Left forelimb (tissue), 1 donor: ENCODE results near the gene CLP1.
A peak's percentile ranks its signal among the peaks of the same experiment; 100 is the strongest.
"Not testable (repeated sequence)": the region's sequence is repeated elsewhere in the genome, so short reads cannot be mapped to it uniquely, and the experiment has no call there.

Experiments
- DNase-seq: peaks from one replicate; pipeline ENCODE4 v3.0.0-alpha.2; 2018; ENCODE audit warnings: low spot score

CLP1 gene

DNA sequence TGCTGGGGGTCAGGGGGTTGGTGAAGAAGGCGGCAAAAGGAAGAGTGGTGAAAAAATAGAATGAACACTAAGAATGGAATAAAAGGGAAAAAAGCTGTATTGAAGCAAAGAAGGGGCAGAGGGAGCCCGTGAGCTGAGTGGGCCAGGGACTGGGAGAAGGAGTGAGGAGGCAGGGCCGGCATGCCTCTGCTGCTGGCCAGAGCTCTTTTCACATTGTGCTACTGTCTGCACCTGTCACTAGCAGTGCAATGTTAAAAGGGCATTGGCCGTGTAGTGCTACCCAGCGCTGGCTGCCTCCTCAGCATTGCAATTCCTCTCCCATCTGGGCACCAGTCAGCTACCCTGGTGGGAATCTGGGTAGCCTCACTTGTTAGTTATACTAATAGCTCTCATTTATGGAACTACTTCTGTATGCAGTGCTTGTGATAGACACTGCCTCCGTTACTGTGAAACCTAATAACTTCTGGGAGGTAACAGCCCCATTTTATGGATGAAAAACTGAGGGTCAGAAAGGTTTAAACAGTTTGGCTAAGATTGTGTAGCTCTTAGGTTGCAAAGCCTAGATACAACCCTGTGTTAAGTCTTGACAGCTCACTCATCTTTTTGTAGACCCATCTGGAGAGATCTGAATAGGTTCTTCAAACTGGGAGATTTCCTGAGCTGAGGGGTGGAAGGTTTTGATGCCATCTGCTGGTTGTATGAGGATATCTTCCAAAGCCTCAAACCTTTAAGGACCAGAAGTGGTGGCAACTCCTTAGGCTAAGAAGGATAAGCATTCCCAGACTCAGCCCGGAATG, 16.4 kb upstream of the CLP1 start:
- no peak for DNase-seq

DNA sequence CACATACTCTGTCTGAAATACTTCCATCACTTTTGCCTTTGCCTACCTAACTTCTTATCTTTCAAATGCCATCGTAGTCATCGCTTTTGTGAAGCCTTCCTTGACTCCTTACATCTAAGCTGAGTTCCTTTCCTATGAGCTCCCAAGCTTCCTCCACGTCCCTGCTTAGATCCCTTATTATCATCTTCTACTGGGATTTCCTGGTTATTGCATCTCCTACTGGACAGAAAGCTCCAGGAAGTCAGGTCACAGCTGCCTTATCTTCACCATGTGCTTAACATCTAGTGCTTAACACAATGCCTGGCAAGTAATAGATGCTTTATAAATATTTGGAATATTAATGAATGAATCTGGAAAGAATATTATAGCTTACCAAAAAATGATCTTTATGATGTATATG, 13.8 kb upstream of the CLP1 start:
- DNase-seq: no peak

DNA sequence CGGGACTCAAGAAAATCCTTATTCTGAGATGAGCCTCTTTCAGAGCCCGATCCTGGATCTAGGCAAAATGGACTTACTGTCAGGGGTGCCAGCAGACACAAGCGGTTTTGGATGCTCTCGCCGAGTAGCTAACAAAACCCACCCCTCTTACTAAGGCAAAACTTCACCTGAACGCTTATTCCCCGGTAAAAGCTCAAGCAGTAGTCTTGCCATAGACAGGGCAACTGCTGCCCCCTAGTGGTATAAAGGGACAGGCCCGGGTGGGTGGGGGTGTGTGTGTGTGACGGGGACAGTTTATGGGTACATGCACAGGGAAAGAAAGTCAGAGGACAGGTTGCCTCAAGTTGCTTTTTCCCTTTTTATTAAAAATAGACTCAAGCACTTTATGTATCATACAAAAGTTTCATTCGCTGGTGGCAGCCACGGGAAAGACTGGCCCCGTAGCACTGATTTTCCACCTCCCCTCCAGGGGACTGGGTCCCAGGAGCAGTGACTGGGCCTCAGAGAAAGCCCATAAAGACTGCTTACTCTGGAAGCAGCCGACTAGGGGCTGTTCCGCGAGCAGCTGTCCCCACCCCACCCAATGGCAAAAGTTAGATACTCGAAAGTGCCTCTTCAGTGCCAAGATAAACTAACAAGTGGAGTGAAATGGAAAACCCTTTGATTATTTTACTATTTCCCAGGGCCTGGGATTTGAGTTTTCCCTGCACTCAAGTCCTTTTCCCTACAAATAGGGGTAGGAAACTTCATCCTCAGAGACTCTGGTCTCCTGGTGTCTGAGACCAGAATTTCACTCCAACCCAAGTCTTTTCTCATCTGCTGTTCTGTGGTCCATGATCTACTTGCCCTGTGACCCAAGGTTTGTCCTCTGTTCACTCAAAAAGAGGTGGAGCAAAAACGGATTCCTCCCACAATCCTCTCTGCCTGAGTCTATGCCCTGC, 12.5 kb upstream of the CLP1 start:
- DNase-seq: peak; percentile 82

DNA sequence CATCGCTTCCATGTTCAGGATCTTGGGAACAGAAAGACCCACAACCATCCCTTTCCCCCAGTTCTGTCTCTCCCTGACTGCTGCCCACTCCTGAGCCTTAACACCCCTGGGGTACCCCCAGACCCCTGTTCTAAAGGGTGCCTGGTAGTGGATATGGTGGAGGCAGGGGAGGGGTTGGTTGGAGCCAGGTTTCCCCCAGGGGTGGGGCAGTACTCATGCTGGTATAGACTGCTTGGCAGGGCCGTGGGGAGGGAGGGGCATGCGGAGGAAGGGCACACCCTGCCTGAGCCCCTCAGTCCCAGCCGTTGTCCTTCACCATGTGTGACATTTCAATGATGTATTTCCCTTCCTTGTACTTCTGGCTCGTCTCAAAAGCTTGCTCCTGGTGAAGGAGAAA, 11.9 kb upstream of the CLP1 start:
- no peak for DNase-seq

DNA sequence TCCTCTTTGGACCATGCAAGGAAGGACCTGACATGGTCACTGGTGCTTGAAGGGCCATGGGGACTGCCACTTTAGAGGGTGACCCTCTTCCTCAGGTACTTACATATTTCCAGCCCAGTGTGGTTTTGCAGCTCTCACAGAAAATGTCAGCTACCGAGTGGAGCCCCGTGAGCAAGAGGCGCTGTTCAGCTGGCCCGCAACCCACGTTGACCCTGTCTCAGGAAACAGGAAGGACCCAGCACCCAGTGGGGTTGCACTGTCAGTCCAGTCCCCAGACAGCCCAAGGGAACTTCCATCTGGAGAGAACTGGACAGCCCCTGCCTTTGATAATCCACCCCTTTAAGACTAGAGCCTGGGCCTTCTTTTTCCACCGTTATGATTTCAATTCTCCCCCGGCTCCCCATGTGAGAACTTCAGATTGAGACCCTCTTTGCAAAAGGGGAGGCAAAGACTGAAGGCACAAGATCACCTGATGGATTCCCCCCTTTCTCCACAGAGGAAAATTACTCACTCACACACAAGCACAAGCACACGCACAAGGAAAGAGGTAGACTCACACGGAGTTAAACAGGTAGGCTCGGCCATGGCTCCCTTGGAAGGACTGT, 11.3 kb upstream of the CLP1 start:
- DNase-seq: no peak

DNA sequence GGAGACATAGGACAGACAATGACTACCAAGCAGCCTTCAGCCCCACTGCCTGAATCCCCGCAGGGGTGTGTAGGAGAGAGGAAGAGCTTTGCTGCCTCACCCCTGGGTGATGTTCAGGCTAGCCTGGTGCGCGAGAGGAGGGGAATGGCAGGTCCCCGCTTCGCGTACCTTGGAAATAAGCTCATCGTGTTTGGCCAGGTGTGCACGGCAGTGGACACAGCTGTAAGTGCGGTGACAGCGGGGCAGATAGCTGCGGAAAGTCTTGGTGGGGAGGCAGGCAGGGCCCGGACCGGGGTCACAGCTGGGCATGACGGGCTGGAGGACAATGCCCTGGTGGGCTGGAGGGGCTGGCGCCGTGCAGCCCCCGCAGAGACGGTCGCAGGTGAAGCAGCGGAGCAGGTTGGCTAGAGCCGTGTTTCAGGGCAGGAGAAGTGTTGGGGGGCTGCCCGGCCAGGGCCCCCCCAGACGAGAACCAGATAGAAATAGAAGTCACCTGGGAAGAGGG, 10.7 kb upstream of the CLP1 start:
- no peak for DNase-seq

DNA sequence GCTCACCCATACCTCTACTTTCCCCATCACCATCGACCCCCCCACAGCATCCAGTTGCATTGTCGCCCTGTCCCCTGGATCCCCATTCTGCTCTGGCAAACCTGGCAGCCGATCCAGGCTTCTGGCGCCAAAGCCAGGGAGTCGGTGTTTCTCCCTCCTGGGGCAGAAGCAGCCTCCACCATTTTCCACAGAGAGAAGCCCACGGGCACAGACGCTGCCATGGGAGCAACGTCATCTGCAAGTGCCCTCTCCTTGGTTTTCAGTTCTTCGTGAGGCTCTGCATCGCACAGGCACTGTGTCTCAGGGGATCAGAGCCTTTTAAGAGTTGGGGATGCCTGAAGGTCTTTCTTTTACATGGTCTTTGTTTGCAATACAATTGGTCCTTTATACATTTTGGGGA, 10.2 kb upstream of the CLP1 start:
- DNase-seq: no peak

DNA sequence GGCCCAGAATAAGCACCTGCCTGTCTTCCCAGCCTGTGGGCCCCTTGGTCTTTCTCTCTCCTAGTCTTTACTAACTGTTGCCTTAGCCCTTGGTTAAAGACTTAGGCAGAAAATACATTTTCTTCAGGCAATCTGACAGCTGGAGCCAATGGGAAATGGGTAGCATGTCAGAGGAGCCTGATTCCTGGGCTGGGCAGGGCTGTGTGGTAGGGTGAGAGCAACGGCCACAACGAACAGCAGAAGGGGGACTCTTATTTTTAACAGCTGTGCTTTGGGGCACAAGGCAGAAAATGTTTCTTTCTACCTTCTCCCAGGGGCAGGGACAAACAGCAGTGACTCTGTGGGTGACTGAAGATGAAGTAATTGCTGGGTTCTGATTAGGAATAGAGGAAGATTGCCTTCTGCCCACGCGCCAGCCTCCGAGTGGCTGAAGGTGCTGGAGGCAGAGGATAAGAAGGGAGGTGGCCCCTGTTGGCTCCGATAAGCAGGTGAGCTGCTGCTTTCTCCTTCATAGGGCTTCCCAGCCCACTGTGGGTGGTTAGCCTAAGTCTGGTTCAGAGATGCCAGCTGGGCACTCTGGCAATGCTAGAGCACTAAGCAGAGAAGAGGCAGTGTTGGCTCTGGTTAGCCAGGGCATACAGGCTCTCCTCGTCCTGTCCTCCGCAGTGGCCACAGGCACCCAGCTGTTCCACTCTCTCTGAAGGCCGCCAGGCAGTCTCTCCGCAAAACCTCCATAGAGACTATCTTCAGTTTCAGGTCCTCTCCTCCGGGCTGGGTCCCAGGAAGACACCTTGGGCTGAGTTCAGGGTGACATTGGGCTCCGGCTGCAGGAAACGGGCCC, 9.4 kb upstream of the CLP1 start:
- no peak for DNase-seq

DNA sequence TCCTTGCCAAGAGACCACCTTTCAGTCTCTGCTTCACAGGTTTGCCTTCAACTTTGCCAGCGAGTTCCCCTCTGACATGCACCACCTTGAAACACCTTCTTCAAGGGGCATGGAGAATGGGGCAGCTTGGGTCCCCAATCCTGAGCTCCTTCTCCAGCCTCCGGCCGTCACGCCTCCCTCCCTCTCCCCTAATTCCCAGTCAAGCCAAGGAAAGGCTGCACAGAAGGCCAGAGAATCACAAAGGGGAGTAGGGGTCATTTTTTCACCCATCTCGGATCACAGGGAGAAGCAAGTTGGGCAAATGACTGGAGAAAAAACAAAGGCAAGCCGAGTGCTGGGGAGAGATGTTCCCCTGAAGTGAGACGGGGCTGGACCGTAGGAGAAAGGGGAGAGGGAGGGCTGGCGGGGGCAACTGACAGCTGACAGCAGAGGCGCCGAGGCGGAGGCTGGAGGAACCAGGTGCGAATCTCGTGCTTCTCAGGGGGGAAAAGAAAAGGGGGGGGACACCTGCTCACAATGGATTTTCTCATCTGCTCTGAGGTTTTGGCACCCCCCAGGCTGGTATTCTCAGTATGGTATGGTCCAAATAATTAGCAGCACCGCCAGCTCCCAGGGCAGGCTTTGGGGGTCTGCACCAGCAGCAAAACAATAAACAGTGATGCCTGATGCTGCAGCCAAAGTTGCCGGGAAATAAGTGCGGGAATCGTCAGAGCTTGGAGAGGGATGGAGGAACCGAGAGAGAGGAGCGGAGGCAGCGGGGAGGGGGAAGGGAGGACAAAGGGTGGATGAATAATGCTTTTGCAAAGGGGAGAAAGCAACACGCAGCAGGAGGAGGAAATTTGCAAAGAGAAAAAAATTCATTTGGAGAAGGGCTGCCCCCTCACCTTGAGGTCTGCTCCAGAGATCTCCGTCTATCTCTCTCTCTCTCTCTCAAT, 8.5 kb upstream of the CLP1 start:
- DNase-seq: no peak

DNA sequence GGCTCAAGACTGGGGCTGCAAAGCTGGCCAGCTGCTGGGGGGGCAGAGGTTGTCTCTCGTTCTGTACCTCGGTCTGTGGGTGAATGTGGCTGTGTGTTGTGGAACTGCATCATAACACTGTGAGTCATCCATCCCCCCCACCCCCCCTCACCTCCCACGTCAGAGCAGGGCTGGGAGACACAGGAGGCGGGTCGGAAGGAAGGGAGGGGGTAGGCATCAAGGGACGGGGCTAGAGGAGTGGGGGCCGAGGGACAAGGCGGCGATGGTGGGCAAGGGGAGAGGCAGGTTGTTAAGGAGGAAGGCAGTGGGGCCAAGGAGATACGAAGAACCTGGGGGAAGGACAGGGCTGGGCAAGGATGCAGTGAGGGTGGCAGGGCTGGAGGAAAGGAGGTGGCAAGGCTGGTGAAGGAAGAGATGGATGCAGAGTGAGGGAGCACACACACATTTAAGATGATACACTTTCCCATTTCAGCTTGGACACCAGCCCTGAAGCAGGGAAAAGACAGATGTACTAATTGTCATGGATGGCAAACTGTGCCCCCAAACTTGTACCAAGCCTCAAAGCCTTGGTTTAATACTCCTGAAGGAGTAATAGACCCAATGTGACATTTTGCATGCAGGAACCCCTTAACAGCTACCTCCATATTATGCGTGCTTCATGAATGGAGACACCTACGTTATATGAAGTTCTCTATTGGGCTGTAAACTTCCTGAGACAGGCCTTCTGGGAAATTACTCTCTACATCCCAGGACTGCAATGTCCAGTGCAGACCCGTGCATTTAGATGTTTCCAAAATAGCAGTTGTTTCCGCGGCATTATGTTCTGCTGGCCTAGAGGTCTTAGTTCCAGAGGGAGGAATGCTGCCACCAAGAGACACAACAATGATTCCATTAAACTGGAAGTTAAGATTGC, 7.5 kb upstream of the CLP1 start, which contains the start of gene YPEL4:
Gene YPEL4 (minus strand): TSS at position 87 of the 913 bp plus-strand sequence. CDS start 2,805 bp downstream, outside the sequence.
- DNase-seq: peak; percentile 87

DNA sequence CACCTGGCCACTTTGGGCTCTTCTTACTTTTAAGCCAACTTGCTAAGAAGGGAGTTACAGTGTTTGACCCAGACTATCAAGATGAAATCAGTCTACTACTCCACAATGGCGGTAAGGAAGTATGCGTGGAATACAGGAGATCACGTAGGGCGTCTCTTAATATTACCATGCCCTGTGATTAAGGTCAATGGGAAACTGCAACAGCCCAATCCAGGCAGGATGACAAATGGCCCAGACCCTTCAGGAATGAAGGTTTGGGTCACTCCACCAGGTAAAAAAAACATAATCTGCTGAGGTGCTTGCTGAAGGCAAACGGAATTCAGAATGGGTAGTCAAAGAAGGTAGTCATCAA, 6.8 kb upstream of the CLP1 start:
- DNase-seq: no peak

DNA sequence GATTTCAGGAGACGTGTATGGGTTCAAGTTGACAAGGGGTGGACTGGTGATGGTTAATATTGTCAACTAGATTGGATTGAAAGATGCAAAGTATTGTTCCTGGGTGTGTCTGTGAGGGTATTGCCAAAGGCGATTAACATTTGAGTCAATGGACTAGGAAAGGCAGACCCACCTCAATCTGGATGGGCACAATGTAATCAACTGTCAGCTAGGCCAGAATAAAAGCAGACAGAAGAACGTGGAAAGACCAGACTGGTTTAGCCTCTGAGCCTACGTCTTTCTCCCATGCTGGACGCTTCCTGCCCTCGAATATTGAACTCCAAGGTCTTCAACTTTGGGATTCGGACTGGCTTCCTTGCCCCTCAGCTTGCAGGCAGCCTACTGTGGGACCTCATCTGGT, 6.2 kb upstream of the CLP1 start:
- no peak for DNase-seq

DNA sequence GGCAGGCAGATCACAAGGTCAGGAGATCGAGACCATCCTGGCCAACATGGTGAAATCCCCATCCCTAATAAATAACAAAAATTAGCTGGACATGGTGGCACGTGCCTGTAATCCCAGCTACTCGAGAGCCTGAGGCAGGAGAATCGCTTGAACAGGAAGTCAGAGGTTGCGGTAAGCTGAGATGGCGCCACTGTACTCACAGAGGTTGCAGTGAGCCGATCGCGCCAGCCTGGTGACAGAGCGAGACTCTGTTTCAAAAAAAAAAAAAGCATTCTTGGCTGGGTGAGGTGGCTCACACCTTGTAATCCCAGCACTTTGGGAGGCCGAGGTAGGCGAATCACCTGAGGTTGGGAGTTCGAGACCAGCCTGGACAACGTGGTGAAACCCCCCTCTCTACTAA, 5.3 kb upstream of the CLP1 start:
- not testable (repeated sequence) for DNase-seq

DNA sequence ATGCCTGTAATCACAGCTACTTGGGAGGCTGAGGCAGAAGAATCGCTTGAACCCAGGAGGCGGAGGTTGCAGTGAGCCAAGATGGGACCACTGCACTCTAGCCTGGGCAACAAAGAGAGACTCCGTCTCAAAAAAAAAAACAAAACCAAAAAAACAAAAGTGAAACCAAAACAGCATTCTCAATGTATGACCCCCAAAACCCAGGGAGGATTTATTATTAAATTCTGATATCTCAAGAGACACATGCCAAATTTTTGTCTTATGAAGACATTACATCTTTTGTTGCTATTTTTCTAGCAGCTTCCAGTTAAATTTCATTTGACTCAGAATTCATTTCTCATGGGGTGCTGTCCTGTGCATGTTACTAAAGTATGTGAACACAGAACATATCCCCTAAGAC, 4.9 kb upstream of the CLP1 start:
- DNase-seq: no peak

DNA sequence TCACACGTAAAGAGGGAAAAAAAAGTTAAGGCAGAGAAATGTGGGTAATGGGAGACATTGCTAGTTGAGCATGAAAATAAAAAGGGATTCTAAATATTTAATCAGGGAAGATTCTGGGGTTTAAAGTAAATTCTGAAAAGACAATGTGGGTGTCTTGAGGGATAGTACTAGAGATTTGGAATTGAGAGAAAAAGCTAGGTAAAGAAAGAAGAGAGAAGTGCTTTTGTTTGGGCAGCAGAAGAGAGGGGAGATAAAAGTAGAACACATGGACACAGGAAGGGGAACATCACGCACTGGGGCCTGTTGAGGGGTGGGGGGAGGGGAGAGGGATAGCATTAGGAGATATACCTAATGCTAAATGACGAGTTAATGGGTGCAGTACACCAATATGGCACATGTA, 4.4 kb upstream of the CLP1 start:
- DNase-seq: no peak

DNA sequence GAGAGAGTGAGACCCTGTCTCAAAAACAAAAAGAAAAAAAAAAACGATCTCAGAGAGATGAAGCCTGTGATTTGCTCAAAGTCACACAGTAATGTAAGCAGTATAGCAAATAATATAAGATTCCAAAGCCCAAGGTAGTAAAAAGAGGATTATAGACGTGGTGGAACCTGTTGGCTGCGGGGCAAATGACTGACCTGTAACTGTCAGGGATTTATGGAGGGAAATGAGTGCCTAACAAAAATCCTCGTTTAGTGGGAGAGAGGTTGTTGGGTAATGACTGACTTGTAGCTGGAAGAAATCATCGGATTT, 723 bp upstream of the CLP1 start:
- DNase-seq: peak; percentile 4

DNA sequence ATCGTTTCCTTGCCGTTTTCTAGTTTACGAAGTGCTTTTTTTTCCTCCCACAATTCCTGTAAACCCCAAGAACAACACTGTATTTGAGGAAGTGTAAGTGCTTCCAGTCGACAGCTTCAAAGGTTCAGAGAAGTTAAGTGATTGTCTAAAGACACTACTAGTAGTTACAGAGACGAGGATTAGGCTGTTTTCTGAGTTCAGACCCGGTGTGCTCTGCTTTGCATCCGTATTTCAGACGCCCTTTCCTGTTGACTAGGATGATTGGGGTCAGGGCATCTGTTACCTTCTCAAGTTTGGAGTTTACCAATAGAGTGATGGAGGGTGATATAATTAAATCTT, 430 bp downstream of the CLP1 start:
- peak; percentile 14 for DNase-seq

DNA sequence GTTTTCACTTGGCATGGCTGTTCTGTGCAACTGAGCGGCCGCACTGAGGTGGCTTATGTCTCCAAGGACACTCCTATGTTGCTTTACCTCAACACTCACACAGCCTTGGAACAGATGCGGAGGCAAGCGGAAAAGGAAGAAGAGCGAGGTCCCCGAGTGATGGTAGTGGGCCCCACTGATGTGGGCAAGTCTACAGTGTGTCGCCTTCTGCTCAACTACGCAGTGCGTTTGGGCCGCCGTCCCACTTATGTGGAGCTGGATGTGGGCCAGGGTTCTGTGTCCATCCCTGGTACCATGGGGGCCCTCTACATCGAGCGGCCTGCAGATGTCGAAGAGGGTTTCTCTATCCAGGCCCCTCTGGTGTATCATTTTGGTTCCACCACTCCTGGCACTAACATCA, 2.1 kb downstream of the CLP1 start:
- peak; percentile 36 for DNase-seq

DNA sequence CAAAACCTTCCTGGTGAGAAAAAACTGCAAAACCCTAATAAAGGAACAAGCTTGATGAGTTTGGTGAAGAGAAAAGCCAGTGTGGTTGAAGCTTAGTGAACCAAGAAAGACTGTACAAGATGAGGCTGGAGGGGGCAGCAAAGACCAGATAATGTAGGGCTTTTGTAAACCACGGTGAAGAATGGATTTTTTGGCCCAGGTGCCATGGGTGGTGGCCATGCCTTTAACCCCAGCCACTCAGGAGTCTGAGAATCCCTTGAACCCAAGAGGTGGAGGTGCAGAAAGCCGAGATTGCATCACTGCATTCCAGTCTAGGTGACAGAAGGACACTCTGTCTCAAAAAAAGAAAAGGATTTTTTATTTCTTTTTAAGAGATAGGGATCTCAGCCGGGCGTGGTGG, 5.3 kb downstream of the CLP1 start:
- DNase-seq: no peak

DNA sequence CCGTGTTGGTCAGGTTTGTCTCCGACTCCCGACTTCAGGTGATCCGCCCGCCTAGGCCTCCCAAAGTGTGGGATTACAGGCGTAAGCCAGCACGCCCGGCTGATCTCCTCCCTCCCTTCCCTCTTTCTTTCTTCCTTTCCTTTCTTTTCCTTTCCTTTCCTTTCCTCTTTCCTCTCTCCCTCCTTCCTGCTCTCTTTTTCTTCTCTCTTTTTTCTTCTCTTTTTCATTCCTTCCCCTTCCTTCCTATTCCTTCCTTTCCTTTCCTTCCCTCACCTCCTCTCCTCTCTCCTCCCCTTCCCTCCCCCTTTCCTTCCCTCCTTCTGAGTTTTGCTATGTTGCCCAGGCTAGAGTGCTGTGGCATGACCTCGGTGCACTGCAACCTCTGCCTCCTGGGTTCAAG, 6.4 kb downstream of the CLP1 start:
- no peak for DNase-seq
